OCI-LY7 (cell line): Measurements from ENCODE around the gene NDUFB4. TPM values are rescaled to one million over a fixed set of nuclear protein-coding genes. Genes with fewer than 3 reads are reported as not detected.
"Not testable (repeated sequence)": the region's sequence is repeated elsewhere in the genome, so short reads cannot be mapped to it uniquely, and the experiment has no call there.

Experiments
- BruUV-seq: library from RNA; stranded (reverse); fragments of 400-500 nt; replicated peaks from 2 replicates; lab custom pipeline; 2021; lab: Mats Ljungman, UMichigan
- CTCF ChIA-PET: fragments of 300-600 bp; sonication (Branson Sonifier 250); formaldehyde crosslinking; loops from one replicate; lab custom pipeline; 2022; ENCODE audit warnings: antibody characterized with exemption; ENCODE audit not compliant: unreplicated experiment; lab: Charles Lee
- POLR2A ChIA-PET: fragments of 300-600 bp; sonication (Branson Sonifier 250); formaldehyde crosslinking; loops from one replicate; lab custom pipeline; 2022; ENCODE audit warnings: antibody characterized with exemption; lab: Charles Lee
- DNase-seq: peaks from one replicate; pipeline ENCODE4 v3.0.0-alpha.2; 2015; ENCODE audit warnings: low spot score
- H2AFZ ChIP-seq: fragments of 200-600 bp; sonication (generic), shearing (Covaris generic); 2 replicates; pipeline ENCODE4 v1.6.1; 2014; ENCODE audit warnings: mild to moderate bottlenecking, antibody characterized with exemption, low read length, moderate library complexity
- H3K27ac ChIP-seq: fragments of 200-600 bp; sonication (generic); 2 replicates; pipeline ENCODE4 v1.5.1; 2014; ENCODE audit warnings: mixed run types, low read depth, mild to moderate bottlenecking, moderate library complexity, low read length, inconsistent platforms; ENCODE audit not compliant: poor library complexity, severe bottlenecking
- H3K36me3 ChIP-seq: fragments of 200-600 bp; sonication (generic); 2 replicates; pipeline ENCODE4 v1.6.1; 2014; ENCODE audit warnings: mild to moderate bottlenecking, antibody characterized with exemption, low read length, moderate library complexity, mixed read lengths; ENCODE audit not compliant: insufficient read depth
- H3K4me1 ChIP-seq: fragments of 200-600 bp; sonication (generic); 2 replicates; pipeline ENCODE4 v1.5.1; 2014; ENCODE audit warnings: mild to moderate bottlenecking, low read length; ENCODE audit not compliant: insufficient read depth, poor library complexity, severe bottlenecking
- H3K4me2 ChIP-seq: fragments of 200-600 bp; sonication (generic); 2 replicates; pipeline ENCODE4 v1.6.1; 2014; ENCODE audit warnings: mild to moderate bottlenecking, low read length
- H3K4me3 ChIP-seq: fragments of 200-600 bp; sonication (generic); 2 replicates; pipeline ENCODE4 v1.5.1; 2014; ENCODE audit warnings: mild to moderate bottlenecking, low read depth, low read length; ENCODE audit not compliant: poor library complexity, severe bottlenecking
- H3K79me2 ChIP-seq: fragments of 200-600 bp; sonication (generic); 2 replicates; pipeline ENCODE4 v1.6.1; 2016; ENCODE audit warnings: low read depth, mild to moderate bottlenecking, low read length, moderate library complexity, mixed read lengths; ENCODE audit not compliant: insufficient read depth
- H3K9me2 ChIP-seq: fragments of 200-600 bp; sonication (generic); 2 replicates; pipeline ENCODE4 v1.6.1; 2016; ENCODE audit warnings: mild to moderate bottlenecking, low read length, mixed read lengths; ENCODE audit not compliant: insufficient read depth
- H3K9me3 ChIP-seq: fragments of 200-600 bp; sonication (generic); 2 replicates; pipeline ENCODE4 v1.6.1; 2014; ENCODE audit warnings: mild to moderate bottlenecking, mixed run types, low read length, mixed read lengths
- H4K20me1 ChIP-seq: fragments of 200-600 bp; sonication (generic); 2 replicates; pipeline ENCODE4 v1.6.1; 2014; ENCODE audit warnings: mild to moderate bottlenecking, antibody characterized with exemption, low read length, moderate library complexity, mixed read lengths; ENCODE audit not compliant: insufficient read depth
- CTCF ChIP-seq: fragments of 200-600 bp; sonication (generic); conservative IDR thresholded peaks from 2 replicates; pipeline ENCODE4 v1.5.1; 2014; ENCODE audit warnings: mild to moderate bottlenecking, antibody characterized with exemption, low read length, moderate library complexity, mixed read lengths
- EZH2phosphoT487 ChIP-seq: fragments of 200-600 bp; sonication (generic); IDR thresholded peaks from 2 replicates; pipeline ENCODE4 v1.6.1; 2018; ENCODE audit warnings: low read depth, borderline replicate concordance, mild to moderate bottlenecking, mixed run types, antibody characterized with exemption, low read length, moderate library complexity, mixed read lengths
- intact Hi-C: fragments of 100-400 bp; cut with micrococcal nuclease; formaldehyde crosslinking; loops from one replicate; pipeline ENCODE4 v1.10.0; 2022; ENCODE audit not compliant: unreplicated experiment
- total RNA-seq, 2 experiments: library from RNA; depleted of rRNA in 1 of 2; stranded (reverse); fragments of >200 nt in 1 of 2; shearing (Covaris generic) in 1 of 2; gene quantifications; 2 replicates each; pipeline ENCODE4 v1.2.3, GENCODE V29; 2014 to 2022

Gene NDUFB4
- total RNA-seq, 2 experiments from 2014 or later: 130 to 145 TPM

GRCh38 chr3:120634539-120634938 lies 38.4 kb downstream of the NDUFB4 start:
- no peak for DNase-seq
- POLR2A ChIA-PET: interaction anchor here (0.6 to 0.7 kb wide), 2 partner anchors 17 to 205 kb away, joined by 3 to 4 read pairs; no protein-coding TSS in a partner anchor
- H3K9me3 ChIP-seq: no peaks in the 10 kb centered on the region
- TF ChIP-seq EZH2phosphoT487 (no peak), CTCF (no peak)
- CTCF ChIA-PET: no interaction called here
- H3K27ac ChIP-seq: no peak overlapping the region
- no peak overlapping the region for H2AFZ ChIP-seq
- H3K4me1 ChIP-seq: no peaks in the 10 kb centered on the region
- H3K9me2 ChIP-seq: no peaks in the 10 kb centered on the region
- intact Hi-C loops: no loop called here
- H3K4me2 ChIP-seq: no peak overlapping the region
- no peaks in the 10 kb centered on the region for H3K36me3 ChIP-seq
- no peaks in the 10 kb centered on the region for H3K79me2 ChIP-seq
- H4K20me1 ChIP-seq: no peaks in the 10 kb centered on the region
- no TSS peak for BruUV-seq
- no peak overlapping the region for H3K4me3 ChIP-seq

- H2AFZ ChIP-seq: no peak overlapping the region
- H3K27ac ChIP-seq: no peak overlapping the region
- no peaks in the 10 kb centered on the region for H3K9me3 ChIP-seq
- no peaks in the 10 kb centered on the region for H3K4me1 ChIP-seq
- ChIA-PET CTCF (no interaction called here), POLR2A (interaction anchor here (0.6 to 0.7 kb wide), 2 partner anchors 194 to 543 kb away, joined by 3 to 5 read pairs; no protein-coding TSS in a partner anchor)
- no peaks in the 10 kb centered on the region for H3K9me2 ChIP-seq
- no peaks in the 10 kb centered on the region for H3K36me3 ChIP-seq
- intact Hi-C loops: no loop called here
- H3K79me2 ChIP-seq: no peaks in the 10 kb centered on the region
- H4K20me1 ChIP-seq: no peaks in the 10 kb centered on the region
- no peak for DNase-seq
- no TSS peak for BruUV-seq
- no peak overlapping the region for H3K4me3 ChIP-seq
- H3K4me2 ChIP-seq: no peak overlapping the region
- TF ChIP-seq EZH2phosphoT487 (no peak), CTCF (no peak)
Measured at GRCh38 chr3:120636795-120637401, 40.8 kb downstream of the NDUFB4 start.

- TF ChIP-seq CTCF: no peak
- TF ChIP-seq EZH2phosphoT487: no peak
- Histone ChIP-seq H2AFZ (no peak overlapping the region), H3K79me2 (no peaks in the 10 kb centered on the region), H3K36me3 (no peaks in the 10 kb centered on the region), H3K4me1 (no peaks in the 10 kb centered on the region), H4K20me1 (no peaks in the 10 kb centered on the region), H3K9me2 (no peaks in the 10 kb centered on the region), H3K9me3 (no peaks in the 10 kb centered on the region), H3K27ac (no peak overlapping the region), H3K4me3 (no peak overlapping the region), H3K4me2 (no peak overlapping the region)
- DNase-seq: no peak
- intact Hi-C loops: no loop called here
- no TSS peak for BruUV-seq
- POLR2A ChIA-PET: no interaction called here
- CTCF ChIA-PET: no interaction called here
Measured at GRCh38 chr3:120637851-120638559, 41.9 kb downstream of the NDUFB4 start.

GRCh38 chr3:120638820-120639219 lies 42.7 kb downstream of the NDUFB4 start:
- CTCF ChIA-PET, H3K36me3 ChIP-seq, BruUV-seq, POLR2A ChIA-PET, H3K27ac ChIP-seq, intact Hi-C loops, H3K4me1 ChIP-seq, H3K79me2 ChIP-seq, H3K9me3 ChIP-seq, H3K4me2 ChIP-seq, H4K20me1 ChIP-seq, H2AFZ ChIP-seq, H3K9me2 ChIP-seq, H3K4me3 ChIP-seq, DNase-seq: not testable (repeated sequence)
